ENCODE data around the gene ZNF776.
"Not testable (repeated sequence)": the region's sequence is repeated elsewhere in the genome, so short reads cannot be mapped to it uniquely, and the experiment has no call there.

ZNF776 gene

GRCh38 chr19:57746580-57747471 lies at the start of gene ZNF776:
TSS of gene ZNF776 (plus strand) at chr19:57746815. CDS start at chr19:57747059, 244 bp downstream.
- DNase-seq = peak; percentile 84

GRCh38 chr19:57701625-57702024 lies 45.0 kb upstream of the ZNF776 start:
- no peak for DNase-seq

- DNase-seq = no peak
Observed at GRCh38 chr19:57706346-57706745, 40.3 kb upstream of the ZNF776 start.

GRCh38 chr19:57708641-57709361 lies 37.8 kb upstream of the ZNF776 start, which contains the start of gene ZNF154:
TSS of gene ZNF154 (minus strand) at chr19:57709204. CDS start at chr19:57708971, 233 bp downstream.
- DNase-seq = peak; percentile 29

- DNase-seq = no peak
Observed at GRCh38 chr19:57709616-57710015, 37.0 kb upstream of the ZNF776 start.

- no peak for DNase-seq
Observed at GRCh38 chr19:57712222-57712621, 34.4 kb upstream of the ZNF776 start.

- DNase-seq = no peak
Observed at GRCh38 chr19:57719424-57719823, 27.2 kb upstream of the ZNF776 start.

GRCh38 chr19:57719901-57720519 lies 26.6 kb upstream of the ZNF776 start:
- DNase-seq = no peak

GRCh38 chr19:57720878-57721277 lies 25.7 kb upstream of the ZNF776 start:
- no peak for DNase-seq

- DNase-seq = peak; percentile 42
Observed at GRCh38 chr19:57738320-57738719, 8.3 kb upstream of the ZNF776 start.

- not testable (repeated sequence) for DNase-seq
Observed at GRCh38 chr19:57738770-57739169, 7.8 kb upstream of the ZNF776 start.

- DNase-seq = no peak
Observed at GRCh38 chr19:57747472-57747807, 825 bp downstream of the ZNF776 start.

- DNase-seq = no peak
Observed at GRCh38 chr19:57748029-57748428, 1.4 kb downstream of the ZNF776 start.

- DNase-seq = no peak
Observed at GRCh38 chr19:57754091-57754673, 7.6 kb downstream of the ZNF776 start.

GRCh38 chr19:57755031-57755430 lies 8.4 kb downstream of the ZNF776 start:
- no peak for DNase-seq

- no peak for DNase-seq
Observed at GRCh38 chr19:57757941-57758340, 11.3 kb downstream of the ZNF776 start.

- no peak for DNase-seq
Observed at GRCh38 chr19:57759096-57759495, 12.5 kb downstream of the ZNF776 start.

GRCh38 chr19:57769345-57770131 lies 22.9 kb downstream of the ZNF776 start, which contains the start of gene ZNF586:
TSS of gene ZNF586 (plus strand) at chr19:57769676. CDS start at chr19:57769843, 167 bp downstream.
- DNase-seq = peak; percentile 89

- DNase-seq = no peak
Observed at GRCh38 chr19:57771417-57771816, 24.8 kb downstream of the ZNF776 start.

GRCh38 chr19:57773488-57773887 lies 26.9 kb downstream of the ZNF776 start:
- DNase-seq = no peak

- no peak for DNase-seq
Observed at GRCh38 chr19:57776764-57777296, 30.2 kb downstream of the ZNF776 start.

GRCh38 chr19:57778336-57778735 lies 31.7 kb downstream of the ZNF776 start:
- DNase-seq = no peak
